HG02759 (cell line): ENCODE data around the gene EIF5B.
A peak's percentile ranks its signal among the peaks of the same experiment; 100 is the strongest.

Source experiments
- ATAC-seq: cut with Tn5 transposase; IDR thresholded peaks from one replicate; pipeline ENCODE4 v1.9.1; 2021; ENCODE audit warnings: mild to moderate bottlenecking, moderate library complexity; ENCODE audit not compliant: unreplicated experiment

Gene EIF5B

GRCh38 chr2:99404797-99405669, 67.8 kb downstream of the EIF5B start:
- no peak for ATAC-seq

GRCh38 chr2:99406137-99406536, 68.9 kb downstream of the EIF5B start:
- ATAC-seq = no peak

GRCh38 chr2:99410276-99410675, 73.1 kb downstream of the EIF5B start:
- ATAC-seq = no peak

- no peak for ATAC-seq
Observed at GRCh38 chr2:99414566-99414965, 77.4 kb downstream of the EIF5B start.

GRCh38 chr2:99417396-99417795, 80.2 kb downstream of the EIF5B start:
- no peak for ATAC-seq

- no peak for ATAC-seq
Observed at GRCh38 chr2:99420031-99420430, 82.8 kb downstream of the EIF5B start.

- no peak for ATAC-seq
Observed at GRCh38 chr2:99420751-99421299, 83.6 kb downstream of the EIF5B start.

GRCh38 chr2:99421469-99421868, 84.3 kb downstream of the EIF5B start:
- ATAC-seq = no peak

GRCh38 chr2:99422599-99422998, 85.4 kb downstream of the EIF5B start:
- peak; percentile 52 for ATAC-seq

GRCh38 chr2:99424371-99424770, 87.2 kb downstream of the EIF5B start:
- ATAC-seq = no peak

GRCh38 chr2:99425022-99425421, 87.8 kb downstream of the EIF5B start:
- ATAC-seq = no peak

- ATAC-seq = no peak
Observed at GRCh38 chr2:99430614-99431291, 93.6 kb downstream of the EIF5B start.

- ATAC-seq = no peak
Observed at GRCh38 chr2:99431587-99432275, 94.5 kb downstream of the EIF5B start.

- no peak for ATAC-seq
Observed at GRCh38 chr2:99433340-99433739, 96.2 kb downstream of the EIF5B start.

GRCh38 chr2:99436874-99437273, 99.7 kb downstream of the EIF5B start:
- ATAC-seq = no peak

GRCh38 chr2:99439971-99440505, 102.8 kb downstream of the EIF5B start:
- no peak for ATAC-seq

- no peak for ATAC-seq
Observed at GRCh38 chr2:99442837-99443236, 105.6 kb downstream of the EIF5B start.

- no peak for ATAC-seq
Observed at GRCh38 chr2:99444222-99444621, 107.0 kb downstream of the EIF5B start.

GRCh38 chr2:99445065-99445464, 107.9 kb downstream of the EIF5B start:
- no peak for ATAC-seq

GRCh38 chr2:99448556-99448955, 111.4 kb downstream of the EIF5B start:
- no peak for ATAC-seq

- ATAC-seq = no peak
Observed at GRCh38 chr2:99450199-99450598, 113.0 kb downstream of the EIF5B start.
